ENCODE measurements around the gene NHSL1.

NHSL1 gene

GRCh38 chr6:138397128-138398122, 101.9 kb downstream of the NHSL1 start:
- no peak for DNase-seq

- no peak for DNase-seq
These were observed 102.6 kb downstream of the NHSL1 start for GRCh38 chr6:138396709-138397108.

- DNase-seq: peak; percentile 37
These were observed 105.2 kb downstream of the NHSL1 start for GRCh38 chr6:138393871-138394783.

GRCh38 chr6:138389551-138389950, 109.7 kb downstream of the NHSL1 start:
- DNase-seq: no peak

- no peak for DNase-seq
These were observed 111.5 kb downstream of the NHSL1 start for GRCh38 chr6:138387577-138388368.

- DNase-seq: no peak
These were observed 112.4 kb downstream of the NHSL1 start for GRCh38 chr6:138386897-138387296.

GRCh38 chr6:138383776-138384175, 115.5 kb downstream of the NHSL1 start:
- no peak for DNase-seq

- DNase-seq: no peak
These were observed 116.6 kb downstream of the NHSL1 start for GRCh38 chr6:138382498-138383265.

- DNase-seq: no peak
These were observed 120.8 kb downstream of the NHSL1 start for GRCh38 chr6:138378463-138378862.

- no peak for DNase-seq
These were observed 121.5 kb downstream of the NHSL1 start, which contains the start of gene SMIM28 for GRCh38 chr6:138377844-138378243. SMIM28 (plus strand) TSS chr6:138377905; CDS start chr6:138378073, 168 bp downstream.

- no peak for DNase-seq
These were observed 122.3 kb downstream of the NHSL1 start for GRCh38 chr6:138377042-138377441.

GRCh38 chr6:138374815-138375214, 124.5 kb downstream of the NHSL1 start:
- peak; percentile 25 for DNase-seq

- no peak for DNase-seq
These were observed 125.1 kb downstream of the NHSL1 start for GRCh38 chr6:138374230-138374629.

GRCh38 chr6:138372711-138373463, 126.4 kb downstream of the NHSL1 start:
- peak; percentile 45 for DNase-seq
